ENCODE data around the gene GRIK5. TPM values are rescaled to one million over a fixed set of nuclear protein-coding genes. Genes with fewer than 3 reads are reported as not detected.

Gene GRIK5
- total and polyA plus RNA-seq, 2 of the 8 experiments (the other 6 are each of a cell fraction or from before 2014, with no cell fraction given) = 17.8 to 42.9 TPM

DNA sequence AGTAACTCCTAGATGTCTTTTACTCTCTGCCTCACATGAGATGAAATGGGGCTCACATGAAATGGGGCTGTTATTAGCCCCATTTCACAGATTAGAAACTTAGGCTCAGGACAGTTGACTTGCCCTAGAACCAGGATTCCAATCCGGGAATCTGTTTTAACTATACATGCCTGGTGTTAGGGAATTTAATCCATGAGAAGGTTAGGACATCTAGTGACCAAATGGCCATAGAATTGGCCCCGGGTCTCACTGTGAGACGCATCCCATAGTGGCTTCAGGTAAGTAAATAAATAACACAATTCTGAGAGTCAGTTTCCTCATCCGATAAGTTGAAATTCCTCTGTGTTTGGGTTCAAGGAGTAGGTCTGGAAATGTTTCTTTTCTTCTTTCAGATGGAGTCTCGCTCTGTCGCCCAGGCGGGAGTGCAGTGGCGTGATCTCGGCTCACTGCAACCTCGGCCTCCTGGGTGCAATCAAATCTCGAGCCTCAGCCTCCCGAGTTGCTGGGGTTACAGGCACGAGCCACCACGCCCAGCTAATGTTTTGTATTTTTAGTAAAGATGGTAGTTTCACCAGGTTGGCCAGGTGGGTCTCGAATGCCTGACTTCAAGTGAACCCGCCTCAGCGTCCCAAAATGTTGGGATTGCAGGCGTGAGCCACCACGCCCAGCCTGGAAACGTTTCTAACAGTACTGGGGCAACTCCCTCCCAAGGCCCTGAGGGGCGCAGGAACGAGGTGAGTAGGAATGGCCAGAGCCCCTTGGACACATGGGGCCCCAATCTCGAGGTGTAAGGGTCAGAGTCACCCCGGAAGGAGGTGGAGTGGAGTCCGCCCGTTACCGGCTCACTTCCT lies 4.7 kb upstream of the GRIK5 start:
- Histone ChIP-seq H3K27ac (ENCODE audit: low read depth, low read length) (peak overlapping the region; percentile 96), H3K79me2 (ENCODE audit: control insufficient read depth in 1 of 2, insufficient read depth in 2 of 2, low read length in 2 of 2) (peaks cover 22 to 33% of the 10 kb centered on the region in 2 experiments), H2AK5ac (ENCODE audit: low read depth, low read length) (peak overlapping the region; percentile 86; the same call in 1 of the 2 replicates), H2BK12ac (ENCODE audit: low read depth, low read length) (peak overlapping the region; percentile 98; the same call in 1 of the 2 replicates), H4K8ac (ENCODE audit: extremely low read depth, insufficient read depth, low read length) (peak overlapping the region; percentile 95; the same call in 1 of the 2 replicates), H3K4me3 (ENCODE audit: extremely low read depth in 1 of 4, insufficient read depth in 2 of 4, low read depth in 3 of 4, low read length in 4 of 4) (peak overlapping the region; percentile 44 to 82 (median 66)), H3K14ac (ENCODE audit: insufficient read length) (no peak overlapping the region), H3K9ac (replicated peaks in 1 of 4; ENCODE audit: extremely low read depth in 1 of 4, low read depth in 3 of 4, low read length in 3 of 4) (peak overlapping the region in 3 of 4 experiments; percentile 91 to 97 (median 95); a peak in 6 of 7 replicates), H3K4ac (replicated peaks; ENCODE audit: insufficient read length, low read depth, low read length) (peak overlapping the region; percentile 64), H4K20me1 (replicated peaks in 1 of 2; ENCODE audit: control insufficient read depth in 1 of 2, insufficient read depth in 2 of 2, low read length in 2 of 2) (peaks cover 20 to 26% of the 10 kb centered on the region in 2 experiments), H2BK5ac (ENCODE audit: low read depth, low read length) (peak overlapping the region; percentile 99), H3K36me3 (ENCODE audit: control insufficient read depth in 2 of 4, insufficient read depth in 4 of 4, low read length in 3 of 4) (peaks cover 11 to 15% (median 14%) of the 10 kb centered on the region in 4 experiments; a peak in 7 of 8 replicates), H2BK120ac (replicated peaks; ENCODE audit: low read depth, low read length) (no peak overlapping the region), H4K5ac (ENCODE audit: insufficient read length, low read depth, low read length) (peak overlapping the region; percentile 85), H3K23me2 (ENCODE audit: low read depth, low read length) (peaks cover 23% of the 10 kb centered on the region), H3K56ac (replicated peaks; ENCODE audit: insufficient read length, low read depth, low read length) (no peak overlapping the region), H2AFZ (ENCODE audit: low read length) (0 out of 2 replicates have a peak overlapping the region, but pooled peaks have one; percentile 23), H4K91ac (replicated peaks; ENCODE audit: insufficient read length, low read length) (peak overlapping the region; percentile 11), H3K23ac (ENCODE audit: insufficient read length) (no peak overlapping the region), H3K18ac (ENCODE audit: extremely low read depth, low read length) (peak overlapping the region; percentile 99), H3K4me1 (replicated peaks in 1 of 4; ENCODE audit: control insufficient read depth in 3 of 4, insufficient read depth in 4 of 4, low read length in 3 of 4) (peaks cover 0 to 7% (median 3%) of the 10 kb centered on the region in 4 experiments; a peak in 5 of 7 replicates), H3K79me1 (ENCODE audit: low read depth, low read length) (peaks cover 11% of the 10 kb centered on the region), H2BK20ac (ENCODE audit: low read length) (no peak overlapping the region), H3K4me2 (ENCODE audit: insufficient read depth in 1 of 2, low read depth in 2 of 2, low read length in 2 of 2) (peak overlapping the region; percentile 76 to 97), H2BK15ac (ENCODE audit: low read length) (peak overlapping the region; percentile 81; the same call in 1 of the 2 replicates), H3K9me3 (ENCODE audit: insufficient read depth in 2 of 2, low read depth in 1 of 2, low read length in 1 of 2) (no peaks in the 10 kb centered on the region), H3K27me3 (replicated peaks in 1 of 4; ENCODE audit: control insufficient read depth in 3 of 4, extremely low read depth in 1 of 4, insufficient read depth in 3 of 4, low read length in 3 of 4) (no peaks in the 10 kb centered on the region)
- FAIRE-seq (no peak), DNase-seq (ENCODE audit: low read depth in 1 of 2, low spot score in 2 of 2) (peak in 1 of 2 experiments; percentile 56)
- CTCF ChIA-PET (ENCODE audit: partially characterized antibody) = no interaction called here
- TF ChIP-seq GABPA (IDR thresholded peaks at IDR 0.05; ENCODE audit: borderline replicate concordance, insufficient read depth, low read length) = no peak
- no peak for TF ChIP-seq SP4 (IDR thresholded peaks at IDR 0.05; ENCODE audit: low read length)
- no peak for TF ChIP-seq MAFK (IDR thresholded peaks at IDR 0.05; ENCODE audit: low read depth, low read length)
- no peak for TF ChIP-seq EP300 (IDR thresholded peaks at IDR 0.05; ENCODE audit: borderline replicate concordance in 1 of 2, low read depth in 2 of 2, low read length in 2 of 2)
- TF ChIP-seq, protein P1, sequence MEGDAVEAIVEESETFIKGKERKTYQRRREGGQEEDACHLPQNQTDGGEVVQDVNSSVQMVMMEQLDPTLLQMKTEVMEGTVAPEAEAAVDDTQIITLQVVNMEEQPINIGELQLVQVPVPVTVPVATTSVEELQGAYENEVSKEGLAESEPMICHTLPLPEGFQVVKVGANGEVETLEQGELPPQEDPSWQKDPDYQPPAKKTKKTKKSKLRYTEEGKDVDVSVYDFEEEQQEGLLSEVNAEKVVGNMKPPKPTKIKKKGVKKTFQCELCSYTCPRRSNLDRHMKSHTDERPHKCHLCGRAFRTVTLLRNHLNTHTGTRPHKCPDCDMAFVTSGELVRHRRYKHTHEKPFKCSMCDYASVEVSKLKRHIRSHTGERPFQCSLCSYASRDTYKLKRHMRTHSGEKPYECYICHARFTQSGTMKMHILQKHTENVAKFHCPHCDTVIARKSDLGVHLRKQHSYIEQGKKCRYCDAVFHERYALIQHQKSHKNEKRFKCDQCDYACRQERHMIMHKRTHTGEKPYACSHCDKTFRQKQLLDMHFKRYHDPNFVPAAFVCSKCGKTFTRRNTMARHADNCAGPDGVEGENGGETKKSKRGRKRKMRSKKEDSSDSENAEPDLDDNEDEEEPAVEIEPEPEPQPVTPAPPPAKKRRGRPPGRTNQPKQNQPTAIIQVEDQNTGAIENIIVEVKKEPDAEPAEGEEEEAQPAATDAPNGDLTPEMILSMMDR (IDR thresholded peaks at IDR 0.05; ENCODE audit: control extremely low read depth in 1 of 3, insufficient read depth in 1 of 3, low read depth in 1 of 3, low read length in 3 of 3) = no peak
- no peak for TF ChIP-seq GTF2F1 (IDR thresholded peaks at IDR 0.05; ENCODE audit: borderline replicate concordance, low read depth, low read length)
- no peak for TF ChIP-seq CREB1 (IDR thresholded peaks at IDR 0.05)
- whole genome bisulfite sequencing, 2 experiments (ENCODE audit: extremely low coverage in 1 of 2, insufficient coverage in 1 of 2, insufficient read length in 1 of 2, insufficient replicate concordance in 2 of 2, low coverage in 1 of 2, low lambda C conversion rate in 2 of 2, missing lambda C conversion rate in 1 of 2) = 90% methylated on average over 27 of the region's 27 CpGs; no CpG with 5 or more reads in 1 of the 2 experiments
- POLR2A ChIA-PET (ENCODE audit: partially characterized antibody) = no interaction called here
